OCI-LY7 (cell line): ENCODE data around the gene EEF1AKMT3.

Experiments
- EZH2phosphoT487 ChIP-seq: fragments of 200-600 bp; sonication (generic); IDR thresholded peaks from 2 replicates; pipeline ENCODE4 v1.6.1; 2018; ENCODE audit warnings: low read depth, borderline replicate concordance, mild to moderate bottlenecking, mixed run types, antibody characterized with exemption, low read length, moderate library complexity, mixed read lengths
- TF ChIP-seq, protein P1 (sequence below): fragments of 200-600 bp; sonication (generic); conservative IDR thresholded peaks from 2 replicates; pipeline ENCODE4 v1.5.1; 2014; ENCODE audit warnings: mild to moderate bottlenecking, antibody characterized with exemption, low read length, moderate library complexity, mixed read lengths

DNA sequence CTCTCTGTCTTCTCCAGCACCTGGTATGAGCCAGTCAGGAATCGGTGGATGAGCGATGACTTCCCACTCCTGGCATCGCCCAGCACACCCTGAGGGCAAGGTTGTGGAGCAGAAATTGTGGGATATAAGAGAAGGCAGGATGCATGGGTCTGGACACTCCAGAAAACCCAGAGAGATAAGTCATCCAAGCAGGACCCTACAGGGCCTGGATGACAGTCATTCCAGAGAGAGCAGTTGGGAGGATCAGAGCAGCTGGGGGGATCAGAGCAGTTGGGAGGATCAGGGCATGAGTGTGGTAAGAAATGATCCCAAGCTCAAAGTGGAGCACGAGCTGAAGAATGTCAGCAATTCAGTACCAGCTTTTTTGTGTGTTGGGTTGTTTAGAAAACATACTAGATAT lies 37.8 kb upstream of the EEF1AKMT3 start:
- TF ChIP-seq, protein P1, sequence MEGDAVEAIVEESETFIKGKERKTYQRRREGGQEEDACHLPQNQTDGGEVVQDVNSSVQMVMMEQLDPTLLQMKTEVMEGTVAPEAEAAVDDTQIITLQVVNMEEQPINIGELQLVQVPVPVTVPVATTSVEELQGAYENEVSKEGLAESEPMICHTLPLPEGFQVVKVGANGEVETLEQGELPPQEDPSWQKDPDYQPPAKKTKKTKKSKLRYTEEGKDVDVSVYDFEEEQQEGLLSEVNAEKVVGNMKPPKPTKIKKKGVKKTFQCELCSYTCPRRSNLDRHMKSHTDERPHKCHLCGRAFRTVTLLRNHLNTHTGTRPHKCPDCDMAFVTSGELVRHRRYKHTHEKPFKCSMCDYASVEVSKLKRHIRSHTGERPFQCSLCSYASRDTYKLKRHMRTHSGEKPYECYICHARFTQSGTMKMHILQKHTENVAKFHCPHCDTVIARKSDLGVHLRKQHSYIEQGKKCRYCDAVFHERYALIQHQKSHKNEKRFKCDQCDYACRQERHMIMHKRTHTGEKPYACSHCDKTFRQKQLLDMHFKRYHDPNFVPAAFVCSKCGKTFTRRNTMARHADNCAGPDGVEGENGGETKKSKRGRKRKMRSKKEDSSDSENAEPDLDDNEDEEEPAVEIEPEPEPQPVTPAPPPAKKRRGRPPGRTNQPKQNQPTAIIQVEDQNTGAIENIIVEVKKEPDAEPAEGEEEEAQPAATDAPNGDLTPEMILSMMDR: no peak
- no peak for TF ChIP-seq EZH2phosphoT487
